G401.6 (cell line): ENCODE measurements around the gene C2orf69.
"Not testable (repeated sequence)": the region's sequence is repeated elsewhere in the genome, so short reads cannot be mapped to it uniquely, and the experiment has no call there.

Source experiments
- FAIRE-seq: peaks from 2 replicates; lab custom pipeline; 2012; peaks lifted over from hg19 to GRCh38; lab: Jason Lieb, UNC

Gene C2orf69, protein sequence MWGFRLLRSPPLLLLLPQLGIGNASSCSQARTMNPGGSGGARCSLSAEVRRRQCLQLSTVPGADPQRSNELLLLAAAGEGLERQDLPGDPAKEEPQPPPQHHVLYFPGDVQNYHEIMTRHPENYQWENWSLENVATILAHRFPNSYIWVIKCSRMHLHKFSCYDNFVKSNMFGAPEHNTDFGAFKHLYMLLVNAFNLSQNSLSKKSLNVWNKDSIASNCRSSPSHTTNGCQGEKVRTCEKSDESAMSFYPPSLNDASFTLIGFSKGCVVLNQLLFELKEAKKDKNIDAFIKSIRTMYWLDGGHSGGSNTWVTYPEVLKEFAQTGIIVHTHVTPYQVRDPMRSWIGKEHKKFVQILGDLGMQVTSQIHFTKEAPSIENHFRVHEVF

GRCh38 chr2:199911052-199911876, at the start of gene C2orf69:
TSS of gene C2orf69 (plus strand) at chr2:199911293. CDS start at chr2:199911439, 146 bp downstream.
- FAIRE-seq, result peak; percentile 93

GRCh38 chr2:199862788-199863187, 48.3 kb upstream of the C2orf69 start:
- no peak for FAIRE-seq

DNA sequence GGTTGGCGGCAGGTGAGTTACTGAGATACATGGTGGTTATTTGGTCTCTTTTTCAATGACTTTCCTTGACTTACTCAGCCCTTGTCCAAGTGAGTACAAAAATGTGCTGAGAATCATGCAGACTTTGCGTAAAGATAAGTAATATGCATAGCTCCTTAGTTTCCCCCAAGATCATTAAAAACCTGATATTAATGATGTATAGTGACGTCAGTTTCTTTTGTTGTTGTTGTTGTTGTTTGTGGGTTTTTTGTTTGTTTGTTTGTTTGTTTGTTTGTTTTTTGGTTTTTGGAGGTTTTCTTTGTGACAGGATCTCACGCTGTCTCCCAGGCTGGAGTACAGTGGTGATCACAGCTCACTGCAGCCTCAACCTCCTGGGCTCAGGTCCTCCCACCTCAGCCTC, 45.2 kb upstream of the C2orf69 start:
- no peak for FAIRE-seq

DNA sequence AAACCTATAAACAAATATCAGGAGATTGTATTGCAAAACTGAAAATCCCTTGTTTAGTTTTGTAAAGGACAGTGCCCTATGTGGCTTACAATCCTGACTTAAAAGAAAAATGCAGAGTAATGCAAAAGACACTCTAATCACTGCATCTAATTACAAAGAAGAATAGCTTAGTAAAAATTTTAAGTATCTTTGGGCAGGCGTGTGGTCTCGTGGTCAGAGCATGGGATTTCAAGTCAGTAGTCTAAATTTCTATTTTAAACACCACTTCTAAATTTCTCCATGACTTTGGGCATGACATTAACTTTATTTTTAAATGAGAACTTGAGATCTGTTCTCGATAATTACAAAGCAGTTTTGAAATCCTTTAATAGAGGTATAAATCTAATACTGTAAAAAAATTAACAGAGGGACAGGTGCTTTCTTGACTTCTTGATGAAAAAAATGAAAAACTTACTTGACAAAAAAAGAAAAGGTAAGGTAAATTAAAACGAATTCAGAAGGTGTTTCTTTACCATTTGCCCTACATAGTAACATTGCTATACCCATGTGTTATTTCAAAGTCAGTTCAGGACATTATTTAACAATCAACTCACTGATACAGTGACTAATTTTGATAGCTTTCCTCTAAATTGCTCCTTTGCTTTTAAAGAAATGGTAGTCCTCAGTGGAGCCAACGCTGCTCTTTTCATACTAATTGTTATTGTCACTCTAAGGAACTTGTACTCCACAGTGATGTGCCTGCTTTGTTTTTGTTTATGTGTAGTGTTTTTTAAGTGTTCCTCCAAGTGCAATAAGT, 42.5 kb upstream of the C2orf69 start:
- no peak for FAIRE-seq

DNA sequence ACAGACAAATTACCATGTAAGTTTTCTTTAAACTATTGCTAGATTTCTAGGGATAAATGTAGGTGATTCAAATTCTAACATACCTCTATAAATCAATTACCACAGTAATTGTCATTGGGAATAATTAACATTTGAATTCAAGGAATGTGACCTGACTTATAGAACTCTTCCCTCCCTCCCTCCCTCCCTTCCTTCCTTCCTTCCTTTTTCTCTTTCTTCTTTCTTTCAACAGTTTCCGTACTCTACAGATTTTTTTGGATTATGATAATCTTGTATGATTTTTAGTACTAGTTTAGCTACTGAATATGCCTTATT, 41.9 kb upstream of the C2orf69 start:
- no peak for FAIRE-seq

DNA sequence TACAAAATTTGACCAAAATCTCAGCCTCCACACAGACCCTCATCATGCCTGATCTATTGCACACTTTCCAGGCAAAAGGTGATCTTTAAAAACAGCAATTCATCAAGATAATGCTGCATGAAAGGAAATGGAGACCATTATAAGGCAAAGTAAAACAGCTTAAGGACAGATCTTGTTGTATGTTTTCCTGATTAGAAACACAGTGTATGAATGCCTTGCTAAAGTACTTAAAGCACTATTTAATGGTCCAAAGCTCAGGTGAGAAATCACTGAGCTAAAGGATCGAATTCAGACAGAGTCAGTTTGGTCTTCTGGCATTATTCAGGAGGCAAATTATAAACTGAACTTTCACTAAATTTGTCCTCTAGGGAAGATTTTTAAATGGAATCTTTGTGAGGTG, 41.4 kb upstream of the C2orf69 start:
- FAIRE-seq, result no peak

DNA sequence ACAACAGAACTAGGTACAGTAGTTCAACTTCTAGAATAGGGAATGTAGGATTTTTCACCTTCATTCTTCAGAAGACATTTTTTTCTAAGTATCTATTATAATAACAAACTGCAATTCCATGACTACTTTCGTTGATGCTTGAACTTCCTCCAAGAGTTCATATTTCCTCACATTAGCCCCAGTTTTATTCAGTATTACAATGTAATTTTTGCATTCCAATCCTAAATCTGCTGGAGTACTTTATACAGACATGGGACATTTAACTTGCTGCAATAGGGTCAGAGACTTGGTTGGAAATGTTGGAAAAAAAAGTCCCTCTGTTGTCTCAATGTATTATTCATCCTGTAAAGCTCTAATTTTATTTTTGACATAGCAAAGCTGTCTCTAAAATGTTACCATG, 40.5 kb upstream of the C2orf69 start:
- FAIRE-seq, result no peak

GRCh38 chr2:199874209-199874608, 36.9 kb upstream of the C2orf69 start:
- no peak for FAIRE-seq

- no peak for FAIRE-seq
Observed at GRCh38 chr2:199875400-199875799, 35.7 kb upstream of the C2orf69 start.

DNA sequence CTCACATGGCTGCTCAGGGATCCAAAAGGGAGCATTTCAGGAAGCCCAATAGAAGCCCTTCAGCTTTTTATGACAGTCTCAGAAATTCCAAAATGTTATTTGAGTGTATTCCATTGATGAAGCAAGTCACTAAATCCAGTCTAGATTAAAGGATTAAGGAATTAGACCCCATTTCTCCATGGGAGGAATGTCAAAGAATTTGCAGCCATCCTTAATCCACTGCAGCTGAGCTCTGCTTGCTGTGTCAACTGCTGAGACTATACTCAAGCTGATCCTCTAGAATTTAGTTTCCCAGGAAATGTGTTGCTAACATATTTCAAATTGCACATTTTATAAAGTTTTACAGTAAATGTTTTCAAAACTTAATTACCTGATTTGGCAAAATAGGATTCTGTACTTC, 28.4 kb upstream of the C2orf69 start:
- no peak for FAIRE-seq

GRCh38 chr2:199883474-199884212, 27.4 kb upstream of the C2orf69 start:
- FAIRE-seq, result no peak

- FAIRE-seq, result no peak
Observed at GRCh38 chr2:199895406-199895805, 15.7 kb upstream of the C2orf69 start.

DNA sequence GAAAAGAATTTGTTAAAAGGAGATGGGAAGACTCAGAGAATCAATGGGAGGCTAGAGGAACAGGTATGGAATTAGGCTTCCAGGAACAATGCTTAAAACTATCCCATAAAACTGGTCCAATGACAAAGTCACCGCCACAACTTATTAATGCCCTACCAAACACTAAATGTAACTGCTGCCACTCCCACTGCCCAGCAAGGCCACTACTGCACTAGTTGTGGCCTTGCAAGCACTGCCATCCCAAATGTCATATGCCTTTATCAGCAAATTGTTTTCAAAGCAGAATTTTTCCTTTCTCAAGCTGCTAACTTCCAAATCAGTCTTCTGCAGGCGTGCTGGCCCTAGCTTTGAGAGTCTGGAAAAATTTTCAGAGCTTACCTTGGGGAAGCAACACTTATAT, 14.5 kb upstream of the C2orf69 start:
- FAIRE-seq, result no peak

- FAIRE-seq, result no peak
Observed at GRCh38 chr2:199901942-199902341, 9.2 kb upstream of the C2orf69 start.

DNA sequence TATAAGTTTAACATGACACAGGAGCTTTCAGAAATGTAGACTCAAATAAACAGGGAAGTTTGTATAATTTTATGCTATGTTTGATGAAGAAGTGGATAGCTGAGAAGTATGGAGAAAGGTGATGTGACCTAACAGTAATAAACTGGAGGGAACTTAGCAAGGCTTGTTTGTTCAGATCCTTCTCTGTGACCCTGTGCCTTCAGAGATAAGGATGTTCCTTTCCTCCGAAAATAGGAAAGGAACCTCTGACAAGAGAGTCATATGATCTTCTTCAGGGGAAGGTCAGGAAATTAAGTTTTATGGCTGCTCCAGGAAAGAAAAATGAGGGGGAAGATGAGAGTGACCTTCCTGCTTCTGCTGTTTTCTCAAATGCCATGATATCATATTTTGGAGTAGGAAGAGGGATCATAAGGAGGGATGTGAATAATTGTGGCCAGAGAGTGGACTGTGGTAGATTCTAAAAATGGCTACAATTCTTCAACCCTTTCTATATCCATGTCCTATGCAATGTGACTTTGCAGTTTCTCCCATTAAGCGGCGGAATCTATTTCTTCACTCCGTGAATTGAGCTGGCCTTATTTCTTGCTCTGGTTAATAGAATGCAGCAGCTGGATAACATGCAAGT, 8.5 kb upstream of the C2orf69 start:
- no peak for FAIRE-seq

- no peak for FAIRE-seq
Observed at GRCh38 chr2:199903111-199903510, 8.0 kb upstream of the C2orf69 start.

DNA sequence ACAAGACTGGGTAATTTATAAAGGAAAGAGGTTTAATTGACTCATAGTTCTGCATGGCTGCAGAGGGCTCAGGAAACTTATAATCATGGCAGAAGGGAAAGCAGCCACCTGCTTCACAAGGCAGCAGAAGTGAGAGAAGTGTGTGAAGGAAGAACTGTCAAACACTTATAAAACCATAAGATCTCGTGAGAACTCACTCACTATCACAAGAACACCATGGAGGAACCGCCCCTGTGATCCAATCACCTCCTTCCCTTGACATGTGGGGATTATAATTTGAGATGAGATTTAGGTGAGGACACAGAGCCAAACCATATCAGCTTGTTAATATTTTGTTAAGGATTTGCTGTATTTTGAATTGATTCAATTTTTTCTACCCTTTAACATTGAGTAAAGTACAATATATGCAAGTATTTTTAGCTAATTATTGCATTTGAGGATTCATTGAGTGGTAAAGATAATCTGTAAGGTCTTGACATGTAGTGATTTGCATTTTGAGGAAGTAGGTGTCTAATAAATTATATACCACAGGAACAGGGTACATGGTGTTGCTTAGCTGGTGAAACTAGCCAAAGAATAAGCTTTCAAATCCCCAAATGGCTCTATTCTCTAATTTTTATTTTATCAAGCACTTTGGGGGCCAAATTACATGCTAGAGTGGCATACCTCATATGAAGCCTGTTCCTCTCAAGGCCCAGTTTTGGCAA, 3.9 kb upstream of the C2orf69 start:
- FAIRE-seq, result no peak

DNA sequence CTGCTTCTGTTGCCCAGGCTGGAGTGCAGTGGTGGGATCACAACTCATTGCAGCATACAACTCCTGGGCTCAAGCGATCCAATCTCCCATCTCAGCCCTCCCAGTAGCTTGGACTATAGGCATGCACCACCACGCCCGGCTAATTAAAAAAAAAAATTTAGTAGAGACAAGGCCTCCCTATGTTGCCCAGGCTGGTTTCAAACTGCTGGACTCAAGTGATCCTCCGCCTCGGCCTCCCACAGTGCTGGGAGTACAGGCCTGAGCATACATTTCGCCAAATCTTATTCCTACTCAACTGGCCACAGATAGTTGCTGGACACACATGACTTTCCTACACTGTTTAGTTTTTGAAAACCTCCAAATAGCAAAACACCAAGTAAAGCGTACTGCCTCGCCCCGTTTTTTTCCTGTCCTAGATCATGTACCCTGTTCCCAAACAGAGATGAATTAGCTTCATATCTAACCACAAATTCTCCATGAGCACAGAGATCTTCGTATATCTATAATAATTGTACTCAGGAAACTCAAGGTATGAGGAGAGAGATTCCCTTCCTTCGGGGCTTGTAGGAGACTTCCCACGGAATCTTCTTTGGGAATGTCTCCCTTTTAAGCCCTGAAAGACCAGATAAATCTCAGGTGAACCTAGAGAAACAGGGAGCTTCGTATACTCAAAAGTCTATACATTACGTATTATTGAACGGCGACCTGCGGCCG, 598 bp upstream of the C2orf69 start:
- no peak for FAIRE-seq

DNA sequence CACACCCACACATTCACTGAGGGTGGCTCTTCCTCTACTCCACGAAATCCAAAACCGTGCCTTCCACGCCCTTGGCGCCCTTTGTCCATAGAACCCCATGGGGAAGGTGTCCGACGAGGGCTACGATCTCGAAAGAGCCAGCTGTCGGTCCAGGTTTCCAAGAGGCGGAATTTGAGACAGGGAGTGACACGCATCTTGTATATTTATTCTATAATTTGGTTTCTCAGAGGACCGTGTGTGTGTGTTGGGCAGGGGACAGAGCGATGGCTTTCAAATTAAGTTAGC, 726 bp downstream of the C2orf69 start:
- FAIRE-seq, result no peak

DNA sequence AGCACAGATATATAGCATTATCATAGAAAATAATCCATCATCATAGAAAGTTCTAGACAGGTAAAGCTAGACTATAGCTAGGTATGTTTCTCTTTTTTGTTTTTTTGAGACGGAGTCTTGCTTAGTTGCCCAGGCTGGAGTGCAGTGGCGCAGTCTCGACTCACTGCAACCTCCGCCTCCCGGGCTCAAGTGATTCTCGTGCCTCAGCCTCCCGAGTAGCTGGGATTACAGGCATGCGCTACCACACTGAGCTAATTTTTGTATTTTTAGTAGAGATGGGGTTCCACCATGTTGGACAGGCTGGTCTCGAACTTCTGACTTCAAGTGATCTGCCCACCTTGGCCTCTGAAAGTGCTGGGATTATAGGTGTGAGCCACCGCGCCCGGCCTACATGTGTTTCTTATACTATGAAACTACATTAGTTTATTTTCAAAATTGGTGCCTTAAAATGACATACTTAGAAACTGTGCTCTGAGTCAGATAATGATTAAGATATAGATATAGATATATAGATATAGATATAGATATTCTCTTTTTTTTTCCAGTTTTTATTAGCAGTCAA, 1.5 kb downstream of the C2orf69 start:
- not testable (repeated sequence) for FAIRE-seq
